Osteoblast (primary cell): ENCODE results near the gene LIPC. TPM values are rescaled to one million over a fixed set of nuclear protein-coding genes. Genes with fewer than 3 reads are reported as not detected.

Experiments used
- DNase-seq: peaks from one replicate; pipeline ENCODE4 v3.0.0; 2011; ENCODE audit warnings: low spot score, mixed read lengths; ENCODE audit not compliant: insufficient read length; ENCODE audit errors: missing footprints
- H2AFZ ChIP-seq: 2 replicates; pipeline ENCODE4 v1.6.0; 2011; ENCODE audit warnings: mild to moderate bottlenecking, low read length
- H3K27ac ChIP-seq: 2 replicates; pipeline ENCODE4 v1.5.1; 2011; ENCODE audit warnings: mild to moderate bottlenecking, low read depth, low read length, moderate library complexity
- H3K27me3 ChIP-seq: 2 replicates; pipeline ENCODE4 v1.6.0; 2012; ENCODE audit warnings: mild to moderate bottlenecking, control low read depth, inconsistent platforms, low read length, moderate library complexity; ENCODE audit not compliant: insufficient read depth
- H3K36me3 ChIP-seq: 2 replicates; pipeline ENCODE4 v1.5.1; 2011; ENCODE audit warnings: mild to moderate bottlenecking, low read length, control low read depth, moderate library complexity; ENCODE audit not compliant: insufficient read depth
- H3K4me1 ChIP-seq: 2 replicates; pipeline ENCODE4 v1.5.1; 2011; ENCODE audit warnings: mild to moderate bottlenecking, low read length, control low read depth, moderate library complexity; ENCODE audit not compliant: insufficient read depth
- H3K4me2 ChIP-seq: 2 replicates; pipeline ENCODE4 v1.6.0; 2011; ENCODE audit warnings: mild to moderate bottlenecking, low read length; ENCODE audit not compliant: insufficient read depth
- H3K4me3 ChIP-seq: fragments of 200-600 bp; sonication (generic); 3 replicates; pipeline ENCODE4 v1.5.1; 2012; ENCODE audit warnings: mild to moderate bottlenecking, low read length, inconsistent platforms; ENCODE audit not compliant: insufficient read depth
- H3K79me2 ChIP-seq: 2 replicates; pipeline ENCODE4 v1.6.0; 2012; ENCODE audit warnings: mild to moderate bottlenecking, low read length, control low read depth, inconsistent platforms; ENCODE audit not compliant: insufficient read depth
- H3K9me3 ChIP-seq: 2 replicates; pipeline ENCODE4 v1.5.1; 2011; ENCODE audit warnings: low read depth, low read length, control low read depth
- H4K20me1 ChIP-seq: 2 replicates; pipeline ENCODE4 v1.6.0; 2012; ENCODE audit warnings: mild to moderate bottlenecking, low read length, control low read depth; ENCODE audit not compliant: insufficient read depth
- total RNA-seq: library from RNA; depleted of rRNA; stranded (reverse); fragments of >200 nt; gene quantifications from 2 replicates; pipeline ENCODE4 v1.2.3, GENCODE V29; 2012
- TF ChIP-seq, protein P1 (sequence below): IDR thresholded peaks from 2 replicates; pipeline ENCODE4 v1.5.1; 2011; ENCODE audit warnings: mild to moderate bottlenecking, low read depth, low read length, moderate library complexity; ENCODE audit errors: extremely low read depth

The LIPC gene
- total RNA-seq, 1 donor, result 1.1 TPM

DNA sequence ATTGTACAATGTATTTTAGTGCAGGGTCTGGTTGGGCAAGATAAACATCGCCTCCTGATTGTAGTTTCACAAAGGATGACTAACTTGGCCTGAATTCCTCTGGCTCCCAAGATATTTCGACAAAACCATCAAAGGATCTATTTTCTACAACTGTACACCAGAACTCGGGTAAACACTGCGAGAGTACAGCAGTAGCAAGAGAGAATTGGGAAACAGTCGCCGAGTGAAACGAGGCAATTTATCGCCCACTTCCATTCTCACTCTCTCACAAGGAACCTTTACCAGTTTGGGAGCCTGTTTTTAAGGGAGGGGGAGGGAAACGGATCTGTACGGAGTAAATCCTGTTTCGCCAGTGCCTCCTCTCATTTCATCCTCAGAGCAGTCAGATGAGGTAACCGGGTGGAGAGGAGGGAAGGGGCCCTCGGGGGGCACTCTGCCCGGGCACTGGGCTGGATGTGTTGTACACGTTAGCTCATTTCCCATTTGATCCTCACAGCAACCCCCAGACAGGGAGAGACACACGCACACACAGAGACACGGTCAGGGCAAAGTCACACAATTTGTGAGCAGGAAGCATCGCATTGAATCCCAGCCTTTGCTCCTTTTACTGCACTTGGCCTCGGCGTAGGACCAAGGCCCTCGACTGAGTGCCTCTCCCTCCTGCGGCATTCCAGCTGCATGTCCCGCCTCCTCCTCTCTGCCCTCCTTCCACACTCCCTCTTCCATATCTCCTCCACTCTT, 120.1 kb downstream of the LIPC start:
- H3K27me3 ChIP-seq, result peaks cover 23% of the 10 kb centered on the region
- H4K20me1 ChIP-seq, result peaks cover 3% of the 10 kb centered on the region
- peak overlapping the region; percentile 63 for H3K4me3 ChIP-seq
- H3K4me1 ChIP-seq, result peaks cover 30% of the 10 kb centered on the region
- TF ChIP-seq, protein P1, sequence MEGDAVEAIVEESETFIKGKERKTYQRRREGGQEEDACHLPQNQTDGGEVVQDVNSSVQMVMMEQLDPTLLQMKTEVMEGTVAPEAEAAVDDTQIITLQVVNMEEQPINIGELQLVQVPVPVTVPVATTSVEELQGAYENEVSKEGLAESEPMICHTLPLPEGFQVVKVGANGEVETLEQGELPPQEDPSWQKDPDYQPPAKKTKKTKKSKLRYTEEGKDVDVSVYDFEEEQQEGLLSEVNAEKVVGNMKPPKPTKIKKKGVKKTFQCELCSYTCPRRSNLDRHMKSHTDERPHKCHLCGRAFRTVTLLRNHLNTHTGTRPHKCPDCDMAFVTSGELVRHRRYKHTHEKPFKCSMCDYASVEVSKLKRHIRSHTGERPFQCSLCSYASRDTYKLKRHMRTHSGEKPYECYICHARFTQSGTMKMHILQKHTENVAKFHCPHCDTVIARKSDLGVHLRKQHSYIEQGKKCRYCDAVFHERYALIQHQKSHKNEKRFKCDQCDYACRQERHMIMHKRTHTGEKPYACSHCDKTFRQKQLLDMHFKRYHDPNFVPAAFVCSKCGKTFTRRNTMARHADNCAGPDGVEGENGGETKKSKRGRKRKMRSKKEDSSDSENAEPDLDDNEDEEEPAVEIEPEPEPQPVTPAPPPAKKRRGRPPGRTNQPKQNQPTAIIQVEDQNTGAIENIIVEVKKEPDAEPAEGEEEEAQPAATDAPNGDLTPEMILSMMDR, result no peak
- peak overlapping the region; percentile 83 for H3K27ac ChIP-seq
- no peaks in the 10 kb centered on the region for H3K36me3 ChIP-seq
- H3K9me3 ChIP-seq, result no peaks in the 10 kb centered on the region
- DNase-seq, result peak; percentile 87
- H3K4me2 ChIP-seq, result peak overlapping the region; percentile 86
- no peaks in the 10 kb centered on the region for H3K79me2 ChIP-seq
- peak overlapping the region; percentile 92 for H2AFZ ChIP-seq

DNA sequence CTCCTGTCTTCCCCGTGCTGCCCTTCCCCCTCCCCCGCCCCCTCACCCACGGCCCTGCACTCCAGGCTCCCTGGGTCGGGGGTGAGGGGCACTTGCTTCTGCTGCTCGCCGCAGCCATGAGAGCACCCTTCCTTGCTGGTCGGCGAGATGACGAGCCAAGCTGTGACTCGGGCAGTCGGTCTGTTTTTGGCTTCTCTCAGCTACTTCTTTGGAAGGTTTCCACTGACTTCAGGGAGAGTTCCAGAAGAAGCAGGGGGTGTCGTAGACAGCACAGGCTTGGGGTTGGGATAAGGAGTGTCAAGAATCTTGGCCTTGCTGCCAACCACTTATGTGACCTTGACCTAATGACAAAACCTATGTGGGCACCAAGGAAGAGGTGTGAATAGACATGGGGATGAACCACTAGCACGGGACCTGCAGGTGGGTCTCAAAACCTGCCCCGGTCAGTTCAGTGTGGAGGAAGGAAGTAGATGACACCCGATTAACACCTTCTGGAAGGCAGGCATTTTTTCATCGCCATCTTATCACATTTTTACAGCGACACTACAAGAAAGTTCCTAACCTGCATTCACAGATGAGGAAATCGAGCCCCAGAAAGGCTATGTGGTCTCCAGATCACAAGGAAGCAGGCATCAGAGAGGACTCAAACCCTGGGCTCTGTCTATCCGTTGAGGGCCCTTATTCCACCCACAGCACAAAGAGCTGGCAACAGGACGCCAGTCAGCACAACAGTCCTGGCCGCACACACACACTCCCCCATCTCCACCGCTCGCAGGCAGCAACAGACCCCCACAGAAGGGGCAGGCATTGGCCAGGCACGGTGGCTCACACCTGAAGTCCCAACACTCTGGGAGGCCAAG, 120.9 kb downstream of the LIPC start:
- peak; percentile 74 for DNase-seq
- Histone ChIP-seq H3K27ac (no peak overlapping the region), H4K20me1 (no peaks in the 10 kb centered on the region), H3K79me2 (no peaks in the 10 kb centered on the region), H3K4me3 (peak overlapping the region; percentile 63), H3K9me3 (no peaks in the 10 kb centered on the region), H3K27me3 (peaks cover 23% of the 10 kb centered on the region), H3K36me3 (no peaks in the 10 kb centered on the region), H2AFZ (peak overlapping the region; percentile 92), H3K4me1 (peaks cover 22% of the 10 kb centered on the region), H3K4me2 (peak overlapping the region; percentile 86)
- TF ChIP-seq, protein P1, result no peak

DNA sequence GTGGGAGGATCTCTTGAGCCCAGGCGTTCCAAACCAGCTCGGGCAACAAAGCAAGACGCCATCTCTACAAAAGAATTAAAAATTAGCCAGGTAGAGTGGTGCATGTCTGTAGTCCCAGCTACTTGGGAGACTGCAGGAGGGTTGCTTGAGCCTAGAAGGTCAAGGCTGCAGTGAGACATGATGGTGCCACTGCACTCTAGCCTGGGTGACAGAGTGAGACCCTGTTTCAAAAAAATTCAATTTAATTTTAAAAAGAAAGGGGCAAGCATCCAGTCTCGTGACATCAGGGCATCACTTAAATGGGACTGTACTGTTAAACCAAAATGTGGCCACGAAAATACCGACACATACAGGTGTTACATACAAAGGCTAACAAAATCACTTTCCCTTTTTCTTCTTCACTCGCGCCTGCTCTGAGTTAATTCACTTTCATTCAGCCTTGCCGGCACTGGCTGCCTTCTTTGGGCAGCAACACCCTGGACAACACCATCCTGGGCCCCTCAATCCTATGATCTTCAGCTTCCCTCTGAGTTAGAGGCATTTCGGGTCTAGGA, 121.7 kb downstream of the LIPC start:
- H3K79me2 ChIP-seq, result no peaks in the 10 kb centered on the region
- no peaks in the 10 kb centered on the region for H3K36me3 ChIP-seq
- no peak overlapping the region for H3K4me2 ChIP-seq
- no peak overlapping the region for H3K4me3 ChIP-seq
- peaks cover 17% of the 10 kb centered on the region for H3K4me1 ChIP-seq
- DNase-seq, result no peak
- H2AFZ ChIP-seq, result no peak overlapping the region
- H3K9me3 ChIP-seq, result no peaks in the 10 kb centered on the region
- TF ChIP-seq, protein P1, result no peak
- H3K27ac ChIP-seq, result no peak overlapping the region
- H4K20me1 ChIP-seq, result no peaks in the 10 kb centered on the region
- peaks cover 23% of the 10 kb centered on the region for H3K27me3 ChIP-seq

DNA sequence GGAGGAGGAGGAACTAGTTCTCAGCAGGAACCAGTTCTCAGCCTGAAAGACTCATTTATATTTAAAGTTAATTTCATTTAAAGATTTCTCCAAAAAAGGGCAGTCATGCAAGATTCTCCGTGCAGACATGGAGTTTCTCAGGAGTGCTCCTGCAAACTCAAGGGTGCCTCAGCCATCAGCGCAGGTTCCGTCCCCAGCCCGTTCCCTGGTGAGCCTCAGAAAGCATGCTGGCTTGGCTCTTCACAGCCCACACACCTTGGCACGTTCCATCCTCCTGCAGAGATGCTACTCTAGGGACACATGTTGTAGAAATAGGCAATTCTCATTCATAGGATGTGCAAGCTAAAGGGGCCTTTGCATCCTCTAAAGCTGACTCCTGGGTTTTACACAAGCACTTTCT, 123.0 kb downstream of the LIPC start:
- no peak overlapping the region for H3K4me2 ChIP-seq
- H3K4me3 ChIP-seq, result no peak overlapping the region
- no peak for DNase-seq
- no peaks in the 10 kb centered on the region for H4K20me1 ChIP-seq
- peaks cover 17% of the 10 kb centered on the region for H3K4me1 ChIP-seq
- no peaks in the 10 kb centered on the region for H3K36me3 ChIP-seq
- H2AFZ ChIP-seq, result no peak overlapping the region
- TF ChIP-seq, protein P1, result no peak
- no peak overlapping the region for H3K27ac ChIP-seq
- H3K9me3 ChIP-seq, result no peaks in the 10 kb centered on the region
- H3K79me2 ChIP-seq, result no peaks in the 10 kb centered on the region
- peaks cover 21% of the 10 kb centered on the region for H3K27me3 ChIP-seq
